DMS 273 treated with DMSO at 0.1 percent for 48 hours (cell line): ENCODE data around the gene IDI1.
"Not testable (repeated sequence)": the region's sequence is repeated elsewhere in the genome, so short reads cannot be mapped to it uniquely, and the experiment has no call there.

ENCODE experiments used
- DNase-seq: peaks from one replicate; lab custom pipeline; 2025; lab: John Stamatoyannopoulos, UW

The IDI1 gene

DNA sequence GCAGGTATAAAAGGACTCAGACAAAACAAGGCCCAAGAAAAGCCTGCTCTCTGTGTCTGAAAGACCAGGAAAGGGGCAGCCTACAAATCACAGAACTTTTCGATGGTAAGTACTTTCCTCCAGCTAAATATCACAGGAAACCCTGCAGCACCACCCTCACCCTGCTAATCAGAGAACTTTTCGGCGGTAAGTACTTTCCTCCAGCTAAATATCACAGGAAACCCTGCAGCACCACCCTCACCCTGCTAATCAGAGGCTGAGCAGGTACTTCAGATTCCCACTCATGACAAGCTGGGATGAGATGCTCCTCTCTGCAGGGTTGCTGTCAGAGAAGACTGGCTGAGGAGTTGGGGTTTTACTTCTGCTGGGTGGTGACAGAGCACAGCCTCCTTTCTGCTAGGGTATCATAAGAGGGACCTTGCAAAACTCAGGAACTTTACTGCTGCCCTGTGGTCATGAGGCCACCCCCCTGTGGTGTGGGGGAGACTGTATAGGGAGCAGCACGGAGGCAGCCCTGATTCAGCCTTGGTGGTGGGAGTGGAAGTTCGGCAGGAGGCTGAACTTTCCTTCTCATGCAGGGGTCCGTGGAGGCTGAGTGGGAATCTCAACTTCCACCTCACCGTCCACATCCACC lies 14.4 kb upstream of the IDI1 start:
- no peak for DNase-seq

DNA sequence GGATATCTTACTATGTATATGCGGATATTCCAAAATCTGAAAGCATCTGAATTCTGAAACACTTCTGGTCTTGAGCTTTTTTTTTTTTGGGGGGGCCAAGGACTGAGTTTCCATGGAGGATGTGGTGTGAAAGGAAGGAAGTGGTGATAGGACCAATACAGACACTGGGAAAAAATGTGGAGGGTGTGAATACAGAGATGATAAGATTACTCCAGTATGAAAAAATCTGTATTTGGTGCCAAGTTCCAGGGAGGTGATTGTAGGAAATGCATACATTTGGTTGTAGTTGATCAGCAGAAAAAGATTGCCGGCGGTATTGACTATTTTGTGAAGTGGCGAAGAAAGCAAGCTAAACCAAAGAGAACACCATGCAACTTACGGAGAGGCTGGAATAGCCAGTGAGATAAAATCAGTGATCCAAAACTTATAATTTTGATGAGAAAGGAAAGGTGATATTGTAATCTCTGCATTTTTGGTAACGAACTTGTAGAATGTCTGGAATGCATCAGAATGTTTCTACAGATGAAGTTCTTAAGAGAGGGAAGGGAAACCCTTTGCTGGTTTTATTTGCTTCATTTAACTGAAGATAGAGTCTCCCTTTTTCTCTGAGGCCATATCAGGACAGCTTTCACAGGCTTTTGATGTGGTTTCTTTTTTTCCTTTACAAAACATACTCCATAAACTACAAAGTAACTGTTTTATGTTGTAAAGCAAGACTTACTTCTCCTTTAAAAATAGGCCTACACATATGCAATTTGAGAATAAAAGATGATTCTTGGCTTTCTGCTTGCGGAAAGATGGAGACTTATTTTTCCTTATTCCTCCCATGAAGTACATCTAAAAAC lies 13.2 kb upstream of the IDI1 start:
- DNase-seq: no peak

DNA sequence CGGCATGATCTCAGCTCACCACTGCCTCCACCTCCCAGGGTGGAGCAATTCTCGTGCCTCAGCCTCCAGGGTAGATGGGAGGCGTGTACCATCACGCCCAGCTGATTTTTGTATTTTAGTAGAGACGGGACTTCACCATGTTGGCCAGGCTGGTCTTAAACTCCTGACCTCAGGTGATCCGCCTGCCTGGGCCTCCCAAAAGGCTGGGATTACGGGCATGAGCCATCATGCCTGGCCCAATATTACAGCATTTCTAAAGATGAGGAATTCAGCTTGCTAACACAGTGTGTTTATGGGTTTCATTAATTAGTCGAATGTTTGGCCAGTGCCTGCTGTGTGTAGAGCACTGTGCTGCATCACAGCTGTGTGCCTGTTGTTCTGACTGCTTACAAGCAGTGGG lies 11.0 kb upstream of the IDI1 start:
- no peak for DNase-seq

DNA sequence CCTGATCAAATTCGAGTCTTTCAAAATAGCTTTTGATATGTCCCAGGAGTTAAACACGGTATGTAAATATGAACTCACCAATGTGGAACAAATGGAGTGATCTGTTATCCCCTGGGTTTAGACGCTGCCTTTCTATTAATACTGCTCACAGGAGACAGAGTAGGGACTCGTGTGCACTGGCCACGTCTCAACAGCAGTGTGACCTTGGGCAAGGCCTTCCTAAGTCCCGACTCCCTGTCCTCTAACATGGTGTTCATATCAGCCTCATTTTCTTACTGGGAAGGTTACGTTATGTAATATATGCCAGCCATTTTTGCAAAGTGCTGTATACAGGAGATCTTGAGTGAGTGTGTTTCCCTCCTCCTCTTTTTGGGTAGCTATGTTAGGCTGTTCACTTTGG lies 9.1 kb upstream of the IDI1 start:
- no peak for DNase-seq

DNA sequence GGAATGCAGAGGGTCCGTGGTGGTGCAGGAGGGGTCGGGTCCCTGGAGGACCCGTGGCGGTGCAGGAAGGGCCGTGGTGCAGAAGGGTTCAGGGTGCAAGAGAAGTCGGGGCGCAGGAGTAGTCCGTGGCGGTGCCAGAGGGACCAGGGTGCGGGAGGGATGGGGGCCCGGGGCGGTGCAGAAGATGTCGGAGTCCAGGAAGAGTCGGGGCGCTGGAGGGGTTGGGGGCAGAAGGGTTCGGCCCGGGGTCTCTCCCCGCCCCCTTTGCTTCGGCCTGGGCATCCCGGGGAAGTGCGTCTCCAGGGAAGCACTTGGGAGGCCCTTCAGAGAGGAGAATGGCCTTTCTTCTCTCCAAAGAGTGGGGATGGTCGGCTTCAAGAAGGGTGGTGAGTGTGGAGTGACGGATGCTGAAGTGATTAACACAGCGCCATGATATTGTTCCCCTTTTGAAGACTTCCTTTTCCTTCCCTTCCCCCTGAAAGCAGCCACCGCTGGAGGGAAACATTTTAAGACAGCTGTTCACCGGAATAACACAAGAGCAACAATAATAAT lies 8.3 kb upstream of the IDI1 start:
- no peak for DNase-seq

DNA sequence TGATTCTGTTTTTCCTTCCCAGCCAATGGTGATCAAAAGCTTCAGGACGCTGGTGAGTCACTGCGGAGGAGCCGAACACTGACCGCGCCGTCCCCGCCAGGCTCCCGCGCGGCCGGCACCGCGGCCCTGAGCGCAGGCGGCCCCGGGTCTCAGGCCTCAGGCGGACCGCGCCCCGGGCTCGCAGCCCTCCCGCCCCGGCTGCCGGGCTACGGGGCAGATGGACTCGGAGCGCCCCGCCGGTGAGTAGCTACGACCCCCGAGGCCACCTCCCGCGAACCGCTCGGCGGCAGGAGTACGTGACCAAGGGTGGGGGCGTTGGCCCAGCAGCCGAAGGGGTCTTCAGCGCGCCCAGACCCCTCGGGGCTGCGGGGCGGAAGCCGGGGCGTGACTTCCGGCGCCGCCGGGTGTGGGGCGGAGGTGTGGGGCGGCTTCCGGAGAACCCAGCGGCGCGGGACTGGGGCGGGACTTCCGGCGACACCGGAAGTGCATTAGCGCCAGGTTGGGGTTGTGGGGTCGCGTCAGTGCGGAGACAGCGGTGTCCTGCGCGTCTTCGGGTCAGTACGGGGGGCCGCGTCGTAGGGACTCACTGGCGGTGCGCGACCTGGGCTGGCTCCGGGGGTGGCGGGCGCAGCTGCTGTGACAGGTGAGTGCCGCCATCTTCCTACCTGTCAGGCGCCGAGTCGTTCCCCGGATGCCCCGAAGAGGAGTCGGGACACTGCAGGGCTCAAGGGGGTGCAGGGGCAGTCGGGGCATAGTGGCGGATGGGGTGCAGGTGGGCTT lies 7.6 kb upstream of the IDI1 start, which contains the start of gene WDR37:
WDR37 (plus strand) TSS at position 60 of the 780 bp plus-strand sequence. CDS start 15,771 bp downstream, outside the sequence.
- no peak for DNase-seq

DNA sequence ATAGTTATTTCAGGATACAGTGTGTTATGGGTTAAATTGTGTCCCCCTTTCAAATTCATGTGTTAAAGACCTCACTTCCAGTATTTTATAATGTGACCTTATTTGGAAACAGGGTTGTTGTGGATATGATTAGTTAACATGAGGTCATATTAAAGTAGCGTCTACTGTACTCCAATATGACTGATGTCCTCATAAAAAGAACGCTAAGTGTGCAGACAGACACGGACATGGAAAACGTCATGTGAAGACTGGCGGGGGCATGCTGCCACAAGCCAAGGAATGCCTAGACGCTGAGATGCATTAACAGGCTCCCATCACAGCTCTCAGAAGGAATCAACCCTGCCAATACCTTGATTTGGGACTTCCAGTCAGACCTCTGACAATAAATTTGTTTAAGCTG lies 5.8 kb upstream of the IDI1 start:
- no peak for DNase-seq

DNA sequence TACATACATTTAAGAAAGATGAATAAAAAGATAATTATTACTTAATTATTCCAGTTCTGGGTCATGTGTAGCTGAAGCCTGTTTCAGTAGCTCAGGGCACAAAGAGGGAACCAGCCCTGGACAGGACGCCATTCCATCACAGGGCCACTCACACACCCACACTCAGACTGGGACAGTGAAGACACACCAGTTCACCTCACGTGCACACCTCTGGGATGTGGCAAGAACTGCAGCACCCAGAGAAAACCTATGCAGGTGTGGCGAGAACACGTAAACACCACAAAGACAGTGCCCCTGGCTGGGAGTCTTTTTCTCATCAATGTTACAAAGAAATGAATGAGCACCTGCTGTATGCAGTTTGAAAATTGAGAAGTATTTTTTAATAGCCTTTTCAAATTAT lies 1.6 kb upstream of the IDI1 start:
- DNase-seq: no peak

DNA sequence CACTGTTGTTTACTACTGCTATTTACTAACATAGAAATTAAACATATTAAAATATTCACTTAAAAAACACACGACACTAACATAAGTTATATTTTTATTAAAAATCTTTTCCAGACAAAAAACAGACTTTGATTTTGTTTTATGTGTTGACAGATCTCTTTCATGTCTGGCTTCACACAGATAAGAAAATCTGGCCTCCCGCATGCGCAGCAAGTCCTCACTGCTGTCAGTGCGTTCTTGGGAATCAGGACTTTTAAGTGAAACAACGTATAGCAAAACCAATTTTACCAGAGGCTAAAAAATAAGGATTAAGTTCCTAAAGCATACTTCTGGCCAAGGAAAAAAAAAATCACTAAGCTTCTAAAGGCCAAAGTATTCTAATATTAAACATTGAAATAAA lies 1.2 kb upstream of the IDI1 start:
- DNase-seq: no peak

DNA sequence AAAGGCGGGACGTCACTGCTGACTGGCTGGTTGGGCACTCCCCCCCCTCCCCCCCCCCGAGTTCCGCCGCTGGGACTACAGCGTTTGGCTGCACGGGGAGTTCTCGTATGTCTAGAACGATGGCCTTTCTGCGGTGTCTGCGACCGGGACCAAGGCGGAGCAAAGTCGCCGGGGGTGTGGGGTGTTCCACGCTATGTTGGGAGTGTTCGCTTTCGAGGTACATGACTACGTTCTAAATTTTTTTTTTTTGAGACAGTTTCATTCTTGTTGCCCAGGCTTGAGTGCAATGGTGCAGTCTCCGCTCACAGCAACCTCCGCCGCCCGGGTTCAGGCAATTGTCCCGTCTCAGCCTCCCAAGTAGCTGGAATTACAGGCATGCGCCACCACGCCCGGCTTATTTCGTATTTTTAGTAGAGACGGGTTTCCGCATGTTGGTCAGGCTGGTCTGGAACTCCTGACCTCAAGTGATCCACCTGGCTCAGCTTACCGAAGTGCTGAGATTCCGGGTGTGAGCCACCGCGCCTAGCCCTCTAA lies 573 bp upstream of the IDI1 start:
- DNase-seq: no peak

DNA sequence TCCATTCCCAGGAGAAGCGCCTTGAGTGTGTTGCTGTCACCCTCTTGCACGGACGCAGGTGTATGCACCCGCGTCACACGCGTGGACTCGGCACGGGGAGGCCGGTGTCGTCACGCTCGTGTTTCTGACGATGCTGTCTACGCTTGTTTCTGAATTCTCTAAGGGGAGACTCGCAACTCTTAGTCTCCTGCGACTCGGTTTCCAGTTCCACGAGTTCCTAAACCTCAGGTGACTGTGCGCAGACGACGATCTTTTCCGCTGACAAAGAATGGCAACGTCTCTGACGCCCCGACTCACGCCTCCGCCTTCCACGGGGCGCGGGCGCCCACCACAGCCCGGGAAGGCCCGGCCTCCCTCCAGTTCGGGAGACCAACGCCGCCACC lies 579 bp downstream of the IDI1 start:
- DNase-seq: no peak

DNA sequence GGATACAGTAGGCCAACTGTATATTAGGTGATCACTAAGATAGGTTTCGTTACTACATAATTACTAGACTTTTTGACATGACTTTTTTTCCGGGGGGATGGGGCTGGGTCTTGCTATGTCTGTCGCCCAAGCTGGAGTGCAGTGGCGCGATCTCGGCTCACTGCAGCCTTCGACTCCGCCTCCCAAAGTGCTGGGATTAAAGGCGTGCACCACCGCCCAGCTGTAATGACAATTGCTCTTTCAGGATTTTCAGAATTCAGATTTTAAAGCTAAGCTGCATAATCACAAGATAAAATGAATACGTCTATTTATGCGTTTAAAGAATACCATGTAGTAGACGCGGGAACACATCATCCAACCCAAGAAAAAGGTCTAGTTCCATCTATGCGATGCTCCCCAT lies 982 bp downstream of the IDI1 start:
- DNase-seq: no peak

DNA sequence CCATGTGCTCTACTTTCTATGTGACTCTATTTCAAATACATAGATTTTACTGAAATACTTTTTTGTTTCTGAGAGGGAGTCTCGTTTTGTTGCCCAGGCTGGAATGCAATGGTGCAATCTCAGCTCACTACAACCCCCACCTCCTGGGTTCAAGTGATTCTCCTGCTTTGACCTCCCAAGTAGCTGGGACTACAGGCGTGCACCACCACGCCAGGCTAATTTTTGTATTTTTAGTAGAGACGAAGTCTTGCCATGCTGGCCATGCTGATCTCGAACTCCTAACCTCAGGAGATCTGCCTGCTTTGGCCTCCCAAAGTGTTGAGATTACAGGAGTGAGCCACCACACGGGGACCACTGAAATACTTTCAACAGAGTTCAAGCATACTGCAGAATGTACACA lies 3.5 kb downstream of the IDI1 start:
- DNase-seq: no peak

DNA sequence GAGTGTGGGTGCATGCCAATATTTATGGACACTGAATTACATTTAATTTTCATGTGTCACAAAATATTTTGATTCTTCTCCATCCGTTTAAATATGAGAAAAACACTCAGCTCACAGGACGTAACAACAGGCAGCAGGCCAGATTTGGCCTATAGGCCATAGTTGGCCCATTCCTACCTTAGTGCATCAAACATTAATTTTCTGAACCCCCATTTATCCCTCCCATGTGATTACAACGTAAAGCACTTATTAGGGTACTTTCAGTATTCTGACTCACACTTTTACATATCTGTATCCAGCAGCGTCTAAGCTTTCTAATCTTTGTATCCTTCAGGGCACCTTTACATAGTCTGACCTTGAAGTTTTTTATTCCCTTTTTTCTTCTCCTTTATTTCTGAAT lies 4.0 kb downstream of the IDI1 start:
- DNase-seq: no peak

DNA sequence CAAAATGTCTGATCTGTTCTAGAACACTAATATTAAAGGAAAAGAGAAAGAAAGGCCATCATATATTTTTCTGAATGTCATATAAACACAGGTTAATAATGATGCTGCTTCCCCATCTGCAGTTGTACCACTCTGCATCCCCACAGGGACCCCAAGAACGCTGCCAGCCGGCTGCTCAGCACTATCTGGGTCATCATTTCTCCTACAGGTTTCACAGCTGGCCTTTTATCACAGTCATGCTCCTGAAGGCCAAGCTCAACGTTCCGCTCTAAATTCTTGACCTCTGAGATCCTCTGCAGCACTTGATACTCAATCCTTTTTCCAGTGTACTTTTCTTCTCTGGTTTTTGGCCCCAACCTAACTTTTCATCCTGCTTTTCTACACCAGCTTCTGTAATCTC lies 4.8 kb downstream of the IDI1 start:
- no peak for DNase-seq

DNA sequence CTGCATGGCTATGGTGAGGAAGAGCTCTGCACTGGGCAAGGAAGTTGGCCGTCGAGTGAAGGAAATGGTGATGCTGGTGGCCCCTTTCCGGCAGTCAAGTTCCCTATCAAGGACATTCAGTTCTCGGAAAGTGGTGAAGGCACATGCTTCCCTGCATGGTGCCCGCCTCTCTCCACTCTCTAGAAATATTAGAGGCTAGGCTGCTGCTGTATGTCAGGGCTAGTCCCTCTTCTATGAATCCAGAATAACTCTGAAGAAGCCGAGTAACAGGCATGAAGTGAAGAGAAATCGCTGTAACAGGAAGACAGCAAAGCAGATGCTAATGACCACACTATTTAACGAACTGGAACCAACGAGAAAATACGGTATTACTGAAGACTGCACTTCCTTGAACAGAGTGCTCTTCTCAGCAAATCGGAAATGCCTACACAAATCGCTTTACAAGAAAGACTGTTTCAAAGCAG lies 5.4 kb downstream of the IDI1 start:
- DNase-seq: no peak

DNA sequence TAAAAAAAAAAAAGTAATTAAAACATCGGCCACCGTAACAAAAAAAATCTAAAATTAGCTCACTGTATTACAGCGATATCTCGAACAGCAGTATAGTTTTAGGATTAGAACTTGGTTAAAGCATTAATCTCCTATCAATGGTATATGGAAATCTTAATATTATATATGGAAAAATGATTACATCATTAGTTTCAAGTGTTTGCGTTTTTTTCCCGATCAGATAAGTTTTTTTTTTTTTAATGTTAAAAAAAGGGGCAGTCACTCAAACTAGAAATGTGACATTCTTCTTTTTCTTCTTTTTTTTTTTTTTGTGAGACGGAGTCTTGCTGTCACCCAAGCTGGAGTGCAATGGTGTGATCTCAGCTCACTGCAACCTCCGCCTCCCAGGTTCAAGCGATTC lies 7.4 kb downstream of the IDI1 start:
- DNase-seq: no peak

DNA sequence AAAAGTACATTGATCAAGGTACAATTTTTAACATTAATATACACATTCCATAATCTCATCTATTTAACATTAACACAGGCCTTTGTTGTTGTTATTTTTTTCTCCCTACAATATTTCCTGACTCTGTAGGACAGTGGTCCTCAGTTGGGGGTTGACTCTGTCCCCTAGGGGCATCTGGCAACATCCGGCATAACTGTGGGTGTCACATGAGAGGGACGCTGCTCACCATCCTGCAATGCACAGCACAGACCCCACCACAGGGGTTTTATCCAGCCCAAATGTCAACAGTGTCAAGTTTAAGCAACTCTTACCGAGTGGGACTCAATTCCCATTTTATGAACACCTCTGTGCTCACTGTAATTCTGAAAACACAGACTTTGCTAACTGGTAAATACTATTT lies 8.8 kb downstream of the IDI1 start:
- no peak for DNase-seq

DNA sequence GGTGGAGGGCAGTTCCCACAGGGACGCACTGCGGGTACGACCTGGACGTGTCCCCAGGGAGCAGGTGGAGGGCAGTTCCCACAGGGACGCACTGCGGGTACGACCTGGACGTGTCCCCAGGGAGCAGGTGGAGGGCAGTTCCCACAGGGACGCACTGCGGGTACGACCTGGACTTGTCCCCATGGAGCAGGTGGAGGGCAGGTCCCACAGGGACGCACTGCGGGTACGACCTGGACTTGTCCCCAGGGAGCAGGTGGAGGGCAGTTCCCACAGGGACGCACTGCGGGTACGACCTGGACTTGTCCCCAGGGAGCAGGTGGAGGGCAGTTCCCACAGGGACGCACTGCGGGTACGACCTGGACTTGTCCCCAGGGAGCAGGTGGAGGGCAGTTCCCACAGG lies 10.2 kb downstream of the IDI1 start:
- not testable (repeated sequence) for DNase-seq

DNA sequence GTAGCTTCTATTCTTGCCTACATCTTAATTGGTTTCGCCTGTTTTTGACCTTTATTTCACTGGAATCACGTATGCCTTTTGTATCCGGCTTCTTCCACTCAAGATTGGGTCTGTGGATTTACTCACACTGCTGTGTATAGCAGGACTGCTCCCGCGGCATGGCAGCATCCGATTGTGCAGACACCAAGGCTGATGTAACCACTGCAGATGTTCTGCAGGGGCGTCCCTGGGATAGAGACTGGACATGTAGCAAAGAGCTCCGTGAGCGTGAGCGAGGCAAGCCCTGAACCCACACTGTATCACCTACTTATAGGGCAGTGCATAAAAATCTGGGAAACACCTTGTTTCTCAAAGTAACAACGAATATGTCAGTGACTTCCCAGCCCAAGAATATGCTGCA lies 11.8 kb downstream of the IDI1 start:
- DNase-seq: no peak

DNA sequence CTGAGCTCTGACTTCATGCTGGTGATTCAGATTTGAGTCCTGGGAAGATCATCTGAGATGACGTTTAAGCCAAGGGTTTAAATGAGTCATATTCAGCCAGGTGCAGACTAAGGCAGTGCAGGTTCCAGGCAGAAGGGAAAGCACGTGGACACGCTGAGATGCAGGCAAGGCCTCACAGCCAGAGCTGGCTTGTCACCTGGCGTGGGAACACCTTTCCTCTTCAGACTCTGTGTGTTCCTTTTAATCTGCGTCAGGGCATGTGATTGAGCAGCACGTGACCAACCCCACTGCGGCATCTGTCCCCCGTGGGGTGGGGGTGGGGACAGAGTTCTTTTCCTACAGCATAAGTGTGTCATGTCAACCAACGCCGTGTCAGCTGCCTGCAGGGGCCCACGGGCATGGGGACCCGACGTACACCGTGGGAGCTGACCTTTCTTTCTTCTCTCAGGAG lies 12.6 kb downstream of the IDI1 start:
- DNase-seq: no peak

DNA sequence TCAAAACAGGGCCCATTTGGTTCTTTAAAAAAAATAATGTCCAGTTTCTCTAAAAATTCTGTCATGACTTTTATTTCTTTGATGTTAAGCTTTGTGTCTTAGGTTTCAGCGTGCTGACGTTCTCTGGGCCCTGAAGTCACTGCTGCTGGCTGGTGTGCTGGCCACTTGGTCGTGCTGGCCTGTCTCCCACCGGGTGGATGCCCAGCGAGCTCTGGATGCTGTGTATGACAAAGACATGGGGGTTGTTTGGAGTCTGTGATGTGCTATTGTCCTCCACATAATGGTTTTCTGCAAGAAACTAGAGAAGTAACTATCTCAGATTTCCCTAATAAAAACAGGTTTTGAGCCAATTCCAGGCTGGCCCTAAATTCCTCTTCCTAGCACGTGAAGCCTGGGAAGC lies 13.7 kb downstream of the IDI1 start:
- DNase-seq: no peak
